Right atrium auricular region (tissue), 2 donors: ENCODE data around the gene SDC3. TPM values are rescaled to one million over a fixed set of nuclear protein-coding genes. Genes with fewer than 3 reads are reported as not detected.

ENCODE experiments used
- DNase-seq: peaks from one replicate; pipeline ENCODE4 v3.0.0-alpha.2; 2019; ENCODE audit warnings: low spot score
- H3K27ac ChIP-seq, 2 donors: fragments of 200-600 bp; sonication (generic); 1 replicate in 1 of 2; 2 replicates in 1 of 2; pipeline ENCODE4 v1.5.1; 2016 to 2019
- H3K27me3 ChIP-seq, 2 donors: fragments of 200-600 bp; sonication (generic); one replicate each; pipeline versions ENCODE4 v1.5.1 to v1.6.0; 2017 to 2019
- H3K36me3 ChIP-seq: fragments of 200-600 bp; sonication (generic); one replicate; pipeline ENCODE4 v1.5.1; 2016
- H3K4me1 ChIP-seq, 2 donors: fragments of 200-600 bp; sonication (generic); one replicate each; pipeline versions ENCODE4 v1.5.1 to v1.6.0; 2017 to 2019
- H3K4me3 ChIP-seq, 2 donors: fragments of 200-600 bp; sonication (generic); 1 replicate in 1 of 2; 2 replicates in 1 of 2; pipeline ENCODE4 v1.5.1; 2017 to 2019; ENCODE audit warnings: mild to moderate bottlenecking in 1 of 2, moderate library complexity in 1 of 2
- H3K9me3 ChIP-seq, 2 donors: fragments of 200-600 bp; sonication (generic); one replicate each; pipeline ENCODE4 v1.5.1; 2019
- total RNA-seq, 2 donors: library from RNA; depleted of rRNA; stranded (reverse); fragments of >200 nt; gene quantifications; one replicate each; pipeline ENCODE4 v1.1.0, GENCODE V29; 2016
- TF ChIP-seq, protein P1 (sequence below), 2 donors: fragments of 200-600 bp; sonication (generic); IDR thresholded peaks; one replicate each; pipeline ENCODE4 v1.5.1; 2019; ENCODE audit warnings: antibody characterized with exemption in 2 of 2

The SDC3 gene
- total RNA-seq, 2 donors from 2014 or later, result 15.9 to 43.8 TPM

DNA sequence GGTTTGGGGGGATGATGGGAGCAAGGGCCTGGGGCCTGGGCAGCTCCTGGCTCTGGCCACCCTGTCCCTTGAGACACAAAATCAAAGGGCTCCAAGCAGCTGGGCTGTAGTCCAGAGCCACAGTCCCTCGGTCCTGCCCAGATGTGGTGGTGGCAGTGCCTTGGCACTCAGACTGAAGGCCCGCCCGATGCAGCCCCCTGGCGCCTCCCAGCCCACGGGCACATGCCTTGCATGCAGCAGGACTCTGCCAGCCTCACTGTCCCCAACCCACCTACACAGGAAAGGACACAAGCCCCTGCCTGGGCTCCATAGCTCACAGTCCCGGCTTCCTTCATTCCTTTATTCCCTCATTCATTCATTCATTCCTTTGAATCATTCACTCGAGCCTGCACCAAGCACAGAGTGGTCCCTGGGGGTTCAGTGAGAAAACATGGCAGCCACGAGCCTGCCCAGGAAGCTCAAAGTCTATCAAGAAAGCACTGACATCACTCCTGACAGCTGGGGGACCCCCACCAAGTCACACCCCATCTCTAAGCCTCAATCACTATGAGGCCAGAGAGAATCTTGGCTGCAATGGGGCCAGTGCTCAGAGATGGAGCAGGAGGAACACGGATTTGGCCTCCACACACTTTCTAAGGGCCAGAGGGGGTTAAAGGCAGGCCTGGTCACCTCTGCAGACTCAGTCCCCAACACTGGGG is 5.8 kb downstream of the SDC3 start:
- H3K27me3 ChIP-seq, result no peaks in the 10 kb centered on the region
- TF ChIP-seq, protein P1, sequence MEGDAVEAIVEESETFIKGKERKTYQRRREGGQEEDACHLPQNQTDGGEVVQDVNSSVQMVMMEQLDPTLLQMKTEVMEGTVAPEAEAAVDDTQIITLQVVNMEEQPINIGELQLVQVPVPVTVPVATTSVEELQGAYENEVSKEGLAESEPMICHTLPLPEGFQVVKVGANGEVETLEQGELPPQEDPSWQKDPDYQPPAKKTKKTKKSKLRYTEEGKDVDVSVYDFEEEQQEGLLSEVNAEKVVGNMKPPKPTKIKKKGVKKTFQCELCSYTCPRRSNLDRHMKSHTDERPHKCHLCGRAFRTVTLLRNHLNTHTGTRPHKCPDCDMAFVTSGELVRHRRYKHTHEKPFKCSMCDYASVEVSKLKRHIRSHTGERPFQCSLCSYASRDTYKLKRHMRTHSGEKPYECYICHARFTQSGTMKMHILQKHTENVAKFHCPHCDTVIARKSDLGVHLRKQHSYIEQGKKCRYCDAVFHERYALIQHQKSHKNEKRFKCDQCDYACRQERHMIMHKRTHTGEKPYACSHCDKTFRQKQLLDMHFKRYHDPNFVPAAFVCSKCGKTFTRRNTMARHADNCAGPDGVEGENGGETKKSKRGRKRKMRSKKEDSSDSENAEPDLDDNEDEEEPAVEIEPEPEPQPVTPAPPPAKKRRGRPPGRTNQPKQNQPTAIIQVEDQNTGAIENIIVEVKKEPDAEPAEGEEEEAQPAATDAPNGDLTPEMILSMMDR (IDR thresholded peaks at IDR 0.05), result no peak
- no peaks in the 10 kb centered on the region for H3K36me3 ChIP-seq
- H3K4me1 ChIP-seq, result peaks cover 0 to 45% of the 10 kb centered on the region in 2 donors
- peak overlapping the region; percentile 41 to 53 for H3K27ac ChIP-seq
- H3K4me3 ChIP-seq, result no peak overlapping the region
- DNase-seq, result no peak
- H3K9me3 ChIP-seq, result no peaks in the 10 kb centered on the region

DNA sequence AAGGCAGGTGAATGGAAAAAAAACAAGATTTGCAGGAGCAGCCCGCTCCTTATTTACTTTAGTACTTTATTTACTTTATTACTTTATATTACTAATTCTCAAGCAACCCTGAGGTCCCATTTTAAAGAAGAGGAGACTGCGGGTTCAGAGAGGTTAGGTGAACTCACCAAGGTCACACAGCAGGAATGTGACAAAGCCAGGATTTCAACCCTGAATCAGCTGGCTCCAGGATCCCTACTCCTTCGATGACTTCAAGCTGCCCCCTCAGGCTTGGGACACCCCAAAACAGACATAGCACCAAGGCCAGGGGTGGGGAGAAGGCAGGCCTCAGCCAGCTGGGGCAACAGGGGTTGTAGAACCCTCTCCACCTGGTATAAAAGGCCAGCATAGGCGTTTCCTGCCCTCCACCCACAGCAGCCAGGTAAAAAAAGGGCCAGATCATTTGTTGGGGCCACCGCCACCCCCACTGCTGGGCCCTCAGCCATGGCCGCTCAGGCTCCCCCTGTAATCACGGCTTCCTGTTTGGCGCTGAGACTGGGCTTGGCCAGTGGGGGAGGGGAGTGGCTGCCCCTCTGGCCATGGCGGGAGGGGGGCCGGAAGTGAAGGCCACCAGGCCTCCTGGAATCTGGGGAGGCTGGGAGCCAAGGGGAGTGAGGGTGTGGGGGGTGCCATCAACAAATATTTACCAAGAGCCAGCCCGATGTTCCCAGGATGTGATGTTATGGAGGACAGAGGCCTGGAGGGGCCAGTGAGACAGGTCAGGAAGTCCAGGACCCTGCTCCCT is 6.6 kb downstream of the SDC3 start:
- DNase-seq, result no peak
- no peaks in the 10 kb centered on the region for H3K27me3 ChIP-seq
- H3K9me3 ChIP-seq, result no peaks in the 10 kb centered on the region
- H3K4me3 ChIP-seq, result no peak overlapping the region
- peak overlapping the region; percentile 41 to 53 for H3K27ac ChIP-seq
- peaks cover 0 to 38% of the 10 kb centered on the region in 2 donors for H3K4me1 ChIP-seq
- TF ChIP-seq, protein P1 (IDR thresholded peaks at IDR 0.05), result no peak
- no peaks in the 10 kb centered on the region for H3K36me3 ChIP-seq

DNA sequence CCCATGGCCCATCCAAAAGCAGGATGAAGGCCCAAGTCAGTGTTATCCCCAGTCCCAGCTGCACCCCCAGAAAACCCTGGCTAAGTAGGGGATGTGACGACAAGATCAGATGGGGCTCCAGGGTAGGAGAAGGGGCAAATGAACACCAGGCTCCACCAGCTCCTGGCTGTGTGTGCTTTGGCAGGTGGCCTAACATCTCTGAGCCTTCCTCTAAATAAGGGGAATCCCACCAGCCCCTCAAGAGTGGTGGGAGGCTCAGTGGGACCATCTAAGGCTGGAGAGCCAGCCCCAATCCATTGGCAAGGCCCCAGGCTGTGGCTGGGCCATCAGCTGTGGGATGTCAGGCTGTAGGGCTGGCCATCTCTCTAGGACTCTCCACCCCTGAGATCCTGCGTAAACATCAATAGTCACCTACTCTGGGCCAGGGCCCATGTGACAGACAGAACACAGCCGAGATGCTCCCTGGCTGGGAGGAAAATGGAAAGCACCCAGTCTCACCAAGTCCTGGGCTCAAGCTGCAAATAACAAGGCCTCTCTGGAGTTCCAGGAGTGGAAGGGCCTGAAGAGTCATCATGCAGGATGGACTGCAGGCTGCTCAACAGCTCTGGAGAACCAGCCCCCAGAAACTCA is 7.5 kb downstream of the SDC3 start:
- H3K4me1 ChIP-seq, result peaks cover 0 to 34% of the 10 kb centered on the region in 2 donors
- H3K36me3 ChIP-seq, result no peaks in the 10 kb centered on the region
- peak overlapping the region; percentile 41 to 53 for H3K27ac ChIP-seq
- DNase-seq, result no peak
- H3K27me3 ChIP-seq, result no peaks in the 10 kb centered on the region
- TF ChIP-seq, protein P1 (IDR thresholded peaks at IDR 0.05), result no peak
- no peak overlapping the region for H3K4me3 ChIP-seq
- no peaks in the 10 kb centered on the region for H3K9me3 ChIP-seq

- no peaks in the 10 kb centered on the region for H3K27me3 ChIP-seq
- H3K4me1 ChIP-seq, result peaks cover 0 to 38% of the 10 kb centered on the region in 2 donors
- no peak overlapping the region for H3K27ac ChIP-seq
- H3K9me3 ChIP-seq, result no peaks in the 10 kb centered on the region
- DNase-seq, result no peak
- TF ChIP-seq, protein P1 (IDR thresholded peaks at IDR 0.05), result no peak
- no peak overlapping the region for H3K4me3 ChIP-seq
- H3K36me3 ChIP-seq, result no peaks in the 10 kb centered on the region
Measured at GRCh38 chr1:30900486-30900885, 8.1 kb downstream of the SDC3 start.

DNA sequence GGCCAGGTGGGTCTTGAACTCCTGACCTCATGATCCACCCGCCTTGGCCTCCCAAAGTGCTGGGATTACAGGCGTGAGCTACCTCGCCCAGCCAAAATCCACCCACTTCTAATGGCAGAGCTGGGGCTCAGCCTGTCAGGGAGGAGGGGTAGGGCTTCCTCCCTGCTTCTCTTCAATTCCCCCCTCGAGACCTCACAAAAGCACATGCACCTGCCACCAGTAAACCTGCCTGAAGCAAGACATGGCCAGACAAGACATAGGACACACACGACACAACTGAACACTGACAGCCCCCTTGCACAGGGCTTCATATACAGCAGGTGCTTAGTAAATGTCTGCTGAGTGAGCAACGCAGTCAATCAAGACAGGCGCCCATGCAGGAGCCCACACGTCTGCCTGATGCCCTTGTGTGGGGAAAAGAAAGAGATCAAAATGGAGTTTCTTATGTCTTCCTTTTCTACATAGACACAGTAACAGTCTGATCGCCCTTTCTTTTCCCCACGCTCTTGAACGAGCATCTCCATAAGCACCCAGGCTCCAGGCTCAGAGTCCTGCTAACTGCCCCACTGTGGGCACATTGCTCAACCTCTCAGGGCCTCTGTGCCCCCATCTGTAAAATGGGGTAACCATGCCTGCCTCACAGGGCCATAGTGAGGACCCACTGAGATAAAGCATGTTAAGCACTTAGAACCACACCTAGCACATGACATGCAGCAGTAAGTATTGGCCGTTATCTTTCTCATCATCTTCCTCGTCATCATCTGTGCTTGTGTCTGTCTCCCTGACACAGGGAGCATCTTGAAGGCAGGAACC is 8.8 kb downstream of the SDC3 start:
- TF ChIP-seq, protein P1 (IDR thresholded peaks at IDR 0.05), result no peak
- Histone ChIP-seq H3K4me3 (no peak overlapping the region), H3K27me3 (no peaks in the 10 kb centered on the region), H3K27ac (no peak overlapping the region), H3K9me3 (no peaks in the 10 kb centered on the region), H3K36me3 (no peaks in the 10 kb centered on the region), H3K4me1 (peaks cover 0 to 41% of the 10 kb centered on the region in 2 donors)
- no peak for DNase-seq
